HL-60 (cell line): ENCODE results near the gene PDE6D.

Experiments
- DNase-seq, 2 experiments: peaks; one replicate each; pipeline ENCODE4 v3.0.0-alpha.2; 2010 to 2020; ENCODE audit warnings: low read depth in 1 of 2, low spot score in 1 of 2
- H3K27ac ChIP-seq: fragments of 250-450 bp; sonication (Bioruptor Pico); replicated peaks from 2 replicates; pipeline ENCODE4 v1.5.1; 2020; ENCODE audit warnings: mild to moderate bottlenecking, moderate library complexity
- H3K27me3 ChIP-seq: fragments of 250-450 bp; sonication (Bioruptor Pico); 2 replicates; pipeline ENCODE4 v1.5.1; 2021; ENCODE audit warnings: mild to moderate bottlenecking, moderate library complexity; ENCODE audit not compliant: insufficient read depth, poor library complexity, severe bottlenecking
- H3K4me3 ChIP-seq: replicated peaks from 2 replicates; pipeline ENCODE4 v1.5.1; 2011; ENCODE audit warnings: mild to moderate bottlenecking, control low read depth, low read length; ENCODE audit not compliant: insufficient read depth
- GABPA ChIP-seq: IDR thresholded peaks from 2 replicates; pipeline ENCODE4 v1.6.1; 2012; ENCODE audit warnings: low read depth
- POLR2AphosphoS5 ChIP-seq: IDR thresholded peaks from 2 replicates; pipeline ENCODE4 v1.6.1; 2012; ENCODE audit warnings: low read depth
- REST ChIP-seq: IDR thresholded peaks from 2 replicates; pipeline ENCODE4 v1.6.1; 2012; ENCODE audit warnings: low read depth; ENCODE audit not compliant: insufficient replicate concordance
- SPI1 ChIP-seq: IDR thresholded peaks from 2 replicates; pipeline ENCODE4 v1.6.1; 2012; ENCODE audit warnings: low read depth, mild to moderate bottlenecking, borderline replicate concordance
- TF ChIP-seq, protein P1 (sequence below): IDR thresholded peaks from one replicate; pipeline ENCODE4 v1.5.1; 2011; ENCODE audit warnings: low read length, control low read depth, inconsistent platforms; ENCODE audit not compliant: insufficient read depth

PDE6D gene

GRCh38 chr2:231764124-231764523 lies 17.0 kb downstream of the PDE6D start:
- TF ChIP-seq, protein P1, sequence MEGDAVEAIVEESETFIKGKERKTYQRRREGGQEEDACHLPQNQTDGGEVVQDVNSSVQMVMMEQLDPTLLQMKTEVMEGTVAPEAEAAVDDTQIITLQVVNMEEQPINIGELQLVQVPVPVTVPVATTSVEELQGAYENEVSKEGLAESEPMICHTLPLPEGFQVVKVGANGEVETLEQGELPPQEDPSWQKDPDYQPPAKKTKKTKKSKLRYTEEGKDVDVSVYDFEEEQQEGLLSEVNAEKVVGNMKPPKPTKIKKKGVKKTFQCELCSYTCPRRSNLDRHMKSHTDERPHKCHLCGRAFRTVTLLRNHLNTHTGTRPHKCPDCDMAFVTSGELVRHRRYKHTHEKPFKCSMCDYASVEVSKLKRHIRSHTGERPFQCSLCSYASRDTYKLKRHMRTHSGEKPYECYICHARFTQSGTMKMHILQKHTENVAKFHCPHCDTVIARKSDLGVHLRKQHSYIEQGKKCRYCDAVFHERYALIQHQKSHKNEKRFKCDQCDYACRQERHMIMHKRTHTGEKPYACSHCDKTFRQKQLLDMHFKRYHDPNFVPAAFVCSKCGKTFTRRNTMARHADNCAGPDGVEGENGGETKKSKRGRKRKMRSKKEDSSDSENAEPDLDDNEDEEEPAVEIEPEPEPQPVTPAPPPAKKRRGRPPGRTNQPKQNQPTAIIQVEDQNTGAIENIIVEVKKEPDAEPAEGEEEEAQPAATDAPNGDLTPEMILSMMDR = no peak
- no peak for TF ChIP-seq SPI1
- no peak for TF ChIP-seq POLR2AphosphoS5
- TF ChIP-seq GABPA = no peak
- no peak for TF ChIP-seq REST
- H3K27me3 ChIP-seq = no peaks in the 10 kb centered on the region
- DNase-seq = no peak
- no peak overlapping the region for H3K4me3 ChIP-seq
- H3K27ac ChIP-seq = no peak overlapping the region

DNA sequence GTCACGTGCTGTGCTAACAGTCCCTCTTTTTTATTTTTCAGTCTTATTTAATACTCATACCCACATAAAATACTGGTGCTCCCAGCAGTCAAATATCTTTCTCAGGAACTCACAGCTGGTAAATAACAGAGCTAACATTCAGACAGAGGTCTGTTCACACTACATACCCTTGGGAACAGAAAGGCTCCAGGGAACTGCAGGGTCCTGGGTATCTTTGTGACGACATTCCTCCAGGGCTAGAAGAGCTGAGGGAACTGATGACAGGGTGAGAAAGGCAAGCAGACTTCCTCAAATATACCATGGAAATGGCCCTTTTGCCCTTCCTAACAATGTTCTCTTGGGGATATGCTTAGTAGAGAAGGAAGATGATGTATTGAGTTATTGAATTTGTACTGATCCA lies 19.3 kb downstream of the PDE6D start:
- no peak for DNase-seq
- Histone ChIP-seq H3K4me3 (no peak overlapping the region), H3K27me3 (no peaks in the 10 kb centered on the region), H3K27ac (no peak overlapping the region)
- TF ChIP-seq SPI1 (no peak), POLR2AphosphoS5 (no peak), REST (no peak), GABPA (no peak)
- TF ChIP-seq, protein P1 = no peak

- DNase-seq = no peak
- Histone ChIP-seq H3K27ac (no peak overlapping the region), H3K27me3 (no peaks in the 10 kb centered on the region), H3K4me3 (no peak overlapping the region)
- TF ChIP-seq POLR2AphosphoS5 (no peak), GABPA (no peak), REST (no peak), SPI1 (no peak)
- TF ChIP-seq, protein P1 = no peak
Observed at GRCh38 chr2:231752061-231752460, 29.0 kb downstream of the PDE6D start.
